IMR-90 (cell line): ENCODE measurements around the gene IGF2R. TPM values are rescaled to one million over a fixed set of nuclear protein-coding genes. Genes with fewer than 3 reads are reported as not detected.

Experiments used
- ATAC-seq: fragments of 200-7000 bp; cut with Tn5 transposase; 2 replicates; pipeline ENCODE4 v1.9.1; 2020; ENCODE audit warnings: low read depth, mild to moderate bottlenecking, moderate library complexity
- BruUV-seq: library from RNA; stranded (reverse); fragments of 400-500 nt; replicated peaks from 2 replicates; lab custom pipeline; 2021; lab: Mats Ljungman, UMichigan
- CTCF ChIA-PET: fragments of 300-600 bp; formaldehyde crosslinking; extraction: SDS; loops from one replicate; lab custom pipeline; 2021; ENCODE audit warnings: antibody characterized with exemption; lab: Yijun Ruan, JAX
- POLR2A ChIA-PET: fragments of 300-600 bp; sonication (Branson Sonifier 250); formaldehyde crosslinking; loops from one replicate; lab custom pipeline; 2022; ENCODE audit warnings: antibody characterized with exemption; ENCODE audit not compliant: unreplicated experiment; lab: Charles Lee
- DNase-seq: peaks from one replicate; pipeline ENCODE4 v3.0.0; 2013
- H2AFZ ChIP-seq: replicated peaks from 2 replicates; pipeline ENCODE3; 2013; ENCODE audit warnings: low read length, mild to moderate bottlenecking; ENCODE audit not compliant: poor library complexity
- H2AK5ac ChIP-seq: 2 replicates; pipeline ENCODE4 v1.6.1; 2013; ENCODE audit warnings: low read depth, low read length, inconsistent platforms
- H2AK9ac ChIP-seq: replicated peaks from 2 replicates; pipeline ENCODE3; 2013; ENCODE audit warnings: mild to moderate bottlenecking, low read depth, low read length, moderate library complexity; ENCODE audit not compliant: poor library complexity
- H2BK120ac ChIP-seq: 2 replicates; pipeline ENCODE4 v1.6.1; 2013; ENCODE audit warnings: low read depth, low read length, inconsistent platforms
- H2BK15ac ChIP-seq: 3 replicates; pipeline ENCODE4 v1.6.1; 2013; ENCODE audit warnings: low read depth, low read length, inconsistent platforms
- H2BK20ac ChIP-seq: 2 replicates; pipeline ENCODE4 v1.6.1; 2013; ENCODE audit warnings: low read depth, mild to moderate bottlenecking, inconsistent platforms, low read length, moderate library complexity
- H2BK5ac ChIP-seq: 2 replicates; pipeline ENCODE4 v1.6.1; 2013; ENCODE audit warnings: mild to moderate bottlenecking, low read depth, low read length, inconsistent platforms; ENCODE audit not compliant: poor library complexity, severe bottlenecking
- H3K14ac ChIP-seq: replicated peaks from 2 replicates; pipeline ENCODE4 v1.6.1; 2013; ENCODE audit warnings: low read depth, low read length, inconsistent platforms
- H3K18ac ChIP-seq: 2 replicates; pipeline ENCODE4 v1.6.1; 2013; ENCODE audit warnings: low read depth, low read length, control low read depth
- H3K23ac ChIP-seq: 2 replicates; pipeline ENCODE4 v1.6.1; 2013; ENCODE audit warnings: low read depth, low read length, inconsistent platforms
- H3K27ac ChIP-seq: 2 replicates; pipeline ENCODE4 v1.5.1; 2013; ENCODE audit warnings: mild to moderate bottlenecking, control low read depth, low read length; ENCODE audit not compliant: insufficient read depth
- H3K27me3 ChIP-seq: 2 replicates; pipeline ENCODE4 v1.6.1; 2013; ENCODE audit warnings: low read length; ENCODE audit not compliant: control insufficient read depth, insufficient read depth
- H3K36me3 ChIP-seq: 2 replicates; pipeline ENCODE4 v1.6.1; 2013; ENCODE audit warnings: low read length, mixed read lengths; ENCODE audit not compliant: control insufficient read depth, insufficient read depth
- H3K4ac ChIP-seq: 2 replicates; pipeline ENCODE4 v1.6.1; 2013; ENCODE audit warnings: low read depth, low read length, inconsistent platforms
- H3K4me1 ChIP-seq: 2 replicates; pipeline ENCODE4 v1.6.1; 2013; ENCODE audit warnings: low read length, mixed read lengths; ENCODE audit not compliant: control insufficient read depth, insufficient read depth
- H3K4me2 ChIP-seq: 2 replicates; pipeline ENCODE4 v1.6.1; 2013; ENCODE audit warnings: low read depth, mild to moderate bottlenecking, control low read depth, low read length, moderate library complexity
- H3K4me3 ChIP-seq: 2 replicates; pipeline ENCODE4 v1.5.1; 2013; ENCODE audit warnings: low read depth, mild to moderate bottlenecking, control low read depth, low read length, moderate library complexity; ENCODE audit not compliant: insufficient read depth
- H3K56ac ChIP-seq: 2 replicates; pipeline ENCODE4 v1.6.1; 2013; ENCODE audit warnings: low read length, inconsistent platforms; ENCODE audit not compliant: insufficient read depth; ENCODE audit errors: extremely low read depth
- H3K79me1 ChIP-seq, 2 experiments: 2 replicates each; pipeline ENCODE4 v1.6.1; 2013; ENCODE audit warnings: low read length in 2 of 2, inconsistent platforms in 1 of 2, low read depth in 1 of 2
- H3K9ac ChIP-seq: 2 replicates; pipeline ENCODE4 v1.6.1; 2013; ENCODE audit warnings: low read depth, low read length, control low read depth
- H3K9me1 ChIP-seq: 2 replicates; pipeline ENCODE4 v1.6.1; 2013; ENCODE audit warnings: low read length, inconsistent platforms; ENCODE audit not compliant: insufficient read depth
- H3K9me3 ChIP-seq: 2 replicates; pipeline ENCODE4 v1.6.1; 2013; ENCODE audit warnings: low read length; ENCODE audit not compliant: control insufficient read depth, insufficient read depth
- H4K20me1 ChIP-seq: 2 replicates; pipeline ENCODE4 v1.6.1; 2013; ENCODE audit warnings: low read length, inconsistent platforms; ENCODE audit not compliant: insufficient read depth
- H4K5ac ChIP-seq: 2 replicates; pipeline ENCODE4 v1.6.1; 2013; ENCODE audit warnings: mild to moderate bottlenecking, low read depth, low read length, control low read depth
- H4K8ac ChIP-seq, 2 experiments: 2 replicates each; pipeline ENCODE4 v1.6.1; 2013; ENCODE audit warnings: low read depth in 2 of 2, low read length in 2 of 2, control low read depth in 1 of 2, inconsistent platforms in 1 of 2
- H4K91ac ChIP-seq: 2 replicates; pipeline ENCODE4 v1.6.1; 2013; ENCODE audit warnings: low read depth, low read length, inconsistent platforms; ENCODE audit not compliant: insufficient read depth
- RAD21 ChIP-seq: IDR thresholded peaks from 2 replicates; pipeline ENCODE4 v1.6.1; 2012; ENCODE audit warnings: low read length, improper control_type of control experiment
- RFX5 ChIP-seq: IDR thresholded peaks from 2 replicates; pipeline ENCODE4 v1.8.0; 2012; ENCODE audit warnings: low read depth, mild to moderate bottlenecking, low read length, moderate library complexity
- WGBS, 2 experiments: methylation state at CpG; one replicate each; pipeline versions ENCODE4 v1.1.5 to v1.1.7; 2013; ENCODE audit warnings: missing lambda C conversion rate in 2 of 2; ENCODE audit not compliant: insufficient read length in 1 of 2; ENCODE audit errors: extremely low coverage in 2 of 2; 5-methylcytosine and 5-hydroxymethylcytosine counted together
- dilution Hi-C: fragments of 300-500 bp; cut with HindIII; formaldehyde crosslinking; loops from one replicate; pipeline ENCODE4 v1.14.3; 2018; ENCODE audit warnings: low sequenced_read_pairs; ENCODE audit not compliant: unreplicated experiment
- in situ Hi-C: fragments of 300-500 bp; cut with MboI; formaldehyde crosslinking; loops from 3 replicates; pipeline ENCODE4 v1.14.3; 2019; ENCODE audit warnings: low sequenced_read_pairs, inconsistent platforms, mixed read lengths
- intact Hi-C: fragments of 100-400 bp; cut with micrococcal nuclease; formaldehyde crosslinking; loops from 2 replicates; pipeline ENCODE4 v1.10.0; 2022
- polyA plus RNA-seq, 3 experiments: library from polyadenylated mRNA; depleted of rRNA; stranded (reverse); fragments of >200 nt; gene quantifications; 2 replicates each; pipeline ENCODE4 v1.2.3, GENCODE V29; 2012; ENCODE audit warnings: low replicate concordance in 1 of 3
- total RNA-seq: library from RNA; depleted of rRNA; stranded (reverse); fragments of >200 nt; gene quantifications from 2 replicates; pipeline ENCODE4 v1.2.3, GENCODE V29; 2012

Gene IGF2R
- total and polyA plus RNA-seq, 2 of the 4 experiments (the other 2 are of a cell fraction), result 33.2 to 41.4 TPM

DNA sequence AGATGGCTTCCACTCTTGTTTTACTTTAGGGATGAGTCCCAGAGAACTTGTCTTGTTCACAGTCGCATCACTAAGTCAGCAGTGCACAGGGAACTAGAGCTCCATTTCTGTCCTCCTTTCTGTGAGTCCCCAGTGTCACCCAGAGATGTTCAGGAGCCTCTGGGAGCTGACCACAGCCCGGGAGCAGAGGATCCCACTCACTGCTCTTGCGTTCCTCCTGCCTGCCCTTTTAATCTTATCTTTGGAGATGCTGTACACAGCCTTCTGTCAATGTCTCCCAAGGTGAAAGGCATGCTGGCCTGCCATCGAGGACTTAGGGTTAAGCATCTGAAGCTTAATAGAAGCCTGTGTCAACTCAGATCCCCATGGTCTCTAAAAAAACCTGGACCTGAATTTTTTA is 71.2 kb downstream of the IGF2R start:
- no peak overlapping the region for H2BK120ac ChIP-seq
- no peak overlapping the region for H2AK5ac ChIP-seq
- dilution Hi-C loops, result no loop called here
- no peak overlapping the region for H2BK15ac ChIP-seq
- no peak overlapping the region for H3K27ac ChIP-seq
- no peak overlapping the region for H2AK9ac ChIP-seq
- DNase-seq (no peak), ATAC-seq (no peak)
- H3K4me3 ChIP-seq, result no peak overlapping the region
- no peak overlapping the region for H4K91ac ChIP-seq
- no peak overlapping the region for H3K23ac ChIP-seq
- no peaks in the 10 kb centered on the region for H3K27me3 ChIP-seq
- BruUV-seq, result no TSS peak
- no peak overlapping the region for H3K18ac ChIP-seq
- ChIA-PET CTCF (no interaction called here), POLR2A (no interaction called here)
- in situ Hi-C loops, result loop anchor here (10.0 kb wide), 1 partner anchor 175 kb away; no protein-coding TSS in a partner anchor
- peaks cover 54% of the 10 kb centered on the region for H3K36me3 ChIP-seq
- H4K8ac ChIP-seq, result no peak overlapping the region
- no peak overlapping the region for H3K56ac ChIP-seq
- H3K4me2 ChIP-seq, result no peak overlapping the region
- no peak overlapping the region for H3K14ac ChIP-seq
- intact Hi-C loops, result no loop called here
- H2BK5ac ChIP-seq, result no peak overlapping the region
- H3K4me1 ChIP-seq, result peaks cover 7% of the 10 kb centered on the region
- H4K5ac ChIP-seq, result no peak overlapping the region
- no peak for TF ChIP-seq RAD21
- TF ChIP-seq RFX5, result no peak
- H3K4ac ChIP-seq, result no peak overlapping the region
- peaks cover 30% of the 10 kb centered on the region for H3K9me1 ChIP-seq
- H3K79me1 ChIP-seq, result peaks cover 0 to 52% of the 10 kb centered on the region in 2 experiments; a peak in 3 of 4 replicates
- no peaks in the 10 kb centered on the region for H3K9me3 ChIP-seq
- no peak overlapping the region for H2BK20ac ChIP-seq
- no peak overlapping the region for H3K9ac ChIP-seq
- WGBS, 2 experiments, result 80% methylated on average over 2 of the region's 4 CpGs; no CpG with 5 or more reads in 1 of the 2 experiments
- H2AFZ ChIP-seq, result no peak overlapping the region
- H4K20me1 ChIP-seq, result 0 out of 2 replicates have a peak, but pooled peaks cover 6% of the 10 kb centered on the region
